Nephron (organoid): ENCODE data around the gene FGF1.

Experiments
- H3K27ac Mint-ChIP-seq, 3 experiments: 2 replicates each; pipeline ENCODE4 v1.8.0; 2020; ENCODE audit warnings: mixed read lengths in 3 of 3, mild to moderate bottlenecking in 2 of 3, moderate library complexity in 1 of 3
- H3K27me3 Mint-ChIP-seq: 2 replicates; pipeline ENCODE4 v1.8.0; 2021; ENCODE audit warnings: low read depth, mild to moderate bottlenecking, moderate library complexity, mixed read lengths
- H3K36me3 Mint-ChIP-seq: 2 replicates; pipeline ENCODE4 v1.8.0; 2020; ENCODE audit warnings: low read depth, mixed read lengths
- H3K4me1 Mint-ChIP-seq: 2 replicates; pipeline ENCODE4 v1.8.0; 2020; ENCODE audit warnings: mixed read lengths
- H3K4me3 Mint-ChIP-seq, 3 experiments: 2 replicates each; pipeline ENCODE4 v1.8.0; 2020; ENCODE audit warnings: mild to moderate bottlenecking in 3 of 3, mixed read lengths in 3 of 3, moderate library complexity in 2 of 3
- H3K9me3 Mint-ChIP-seq: 2 replicates; pipeline ENCODE4 v1.8.0; 2020; ENCODE audit warnings: mixed read lengths
- CTCF ChIP-seq, 3 experiments: fragments of 200-600 bp; sonication (generic); IDR thresholded peaks; one replicate each; pipeline ENCODE4 v1.5.0; 2021; ENCODE audit warnings: antibody characterized with exemption in 3 of 3; ENCODE audit not compliant: unreplicated experiment in 3 of 3

FGF1 gene

GRCh38 chr5:142660196-142660595 lies 25.7 kb downstream of the FGF1 start:
- Mint-ChIP-seq H3K4me3 (no peak overlapping the region), H3K27me3 (peaks cover 3% of the 10 kb centered on the region), H3K4me1 (peaks cover 23% of the 10 kb centered on the region), H3K27ac (peak overlapping the region in 2 of 3 experiments; percentile 17 to 50), H3K9me3 (no peaks in the 10 kb centered on the region), H3K36me3 (no peaks in the 10 kb centered on the region)
- no peak for TF ChIP-seq CTCF (IDR thresholded peaks at IDR 0.05; ENCODE audit: unreplicated experiment in 3 of 3)

- Mint-ChIP-seq H3K9me3 (no peaks in the 10 kb centered on the region), H3K27me3 (peaks cover 6% of the 10 kb centered on the region), H3K36me3 (no peaks in the 10 kb centered on the region), H3K4me1 (peaks cover 31% of the 10 kb centered on the region), H3K4me3 (no peak overlapping the region), H3K27ac (no peak overlapping the region)
- TF ChIP-seq CTCF (IDR thresholded peaks at IDR 0.05; ENCODE audit: unreplicated experiment in 3 of 3) = no peak
Measured at GRCh38 chr5:142659405-142659804, 26.5 kb downstream of the FGF1 start.

- peaks cover 36% of the 10 kb centered on the region for H3K4me1 Mint-ChIP-seq
- peaks cover 6% of the 10 kb centered on the region for H3K27me3 Mint-ChIP-seq
- no peaks in the 10 kb centered on the region for H3K36me3 Mint-ChIP-seq
- TF ChIP-seq CTCF (IDR thresholded peaks at IDR 0.05; ENCODE audit: unreplicated experiment in 3 of 3) = no peak
- no peaks in the 10 kb centered on the region for H3K9me3 Mint-ChIP-seq
- no peak overlapping the region for H3K4me3 Mint-ChIP-seq
- H3K27ac Mint-ChIP-seq = no peak overlapping the region
Measured at GRCh38 chr5:142658278-142658677, 27.6 kb downstream of the FGF1 start.

- H3K36me3 Mint-ChIP-seq = no peaks in the 10 kb centered on the region
- no peaks in the 10 kb centered on the region for H3K9me3 Mint-ChIP-seq
- no peak overlapping the region for H3K4me3 Mint-ChIP-seq
- no peak overlapping the region for H3K27ac Mint-ChIP-seq
- H3K4me1 Mint-ChIP-seq = peaks cover 36% of the 10 kb centered on the region
- TF ChIP-seq CTCF (IDR thresholded peaks at IDR 0.05; ENCODE audit: unreplicated experiment in 3 of 3) = no peak
- peaks cover 6% of the 10 kb centered on the region for H3K27me3 Mint-ChIP-seq
Measured at GRCh38 chr5:142657446-142657845, 28.4 kb downstream of the FGF1 start.

- Mint-ChIP-seq H3K27ac (peak overlapping the region; percentile 26 to 80 (median 76)), H3K4me3 (no peak overlapping the region), H3K36me3 (no peaks in the 10 kb centered on the region), H3K4me1 (peaks cover 34% of the 10 kb centered on the region), H3K27me3 (peaks cover 6% of the 10 kb centered on the region), H3K9me3 (no peaks in the 10 kb centered on the region)
- TF ChIP-seq CTCF (IDR thresholded peaks at IDR 0.05; ENCODE audit: unreplicated experiment in 3 of 3) = peak; percentile 98 to 99 (median 98)
Measured at GRCh38 chr5:142655339-142656267, 30.3 kb downstream of the FGF1 start.
